Stomach (tissue), 9 donors: ENCODE measurements around the gene TGM2. TPM values are rescaled to one million over a fixed set of nuclear protein-coding genes. Genes with fewer than 3 reads are reported as not detected.
A peak's percentile ranks its signal among the peaks of the same experiment; 100 is the strongest.

Experiments
- DNase-seq, 2 donors: peaks; one replicate each; pipeline versions ENCODE4 v3.0.0 to v3.0.0-alpha.2; 2013 to 2019
- H3K27ac ChIP-seq, 5 donors: fragments of 200-600 bp in 4 of 5; sonication (generic) in 4 of 5; one replicate each; pipeline ENCODE4 v1.5.1; 2013 to 2019; ENCODE audit warnings: mild to moderate bottlenecking in 1 of 5, moderate library complexity in 1 of 5
- H3K27me3 ChIP-seq, 3 donors: fragments of 200-600 bp; sonication (generic); one replicate each; pipeline ENCODE4 v1.5.1; 2017 to 2019; ENCODE audit warnings: mixed run types in 1 of 3
- H3K36me3 ChIP-seq, 4 donors: fragments of 200-600 bp; sonication (generic); 1 replicate in 3 of 4; 2 replicates in 1 of 4; pipeline ENCODE4 v1.5.1; 2016 to 2019
- H3K4me1 ChIP-seq, 4 donors: fragments of 200-600 bp; sonication (generic); one replicate each; pipeline ENCODE4 v1.5.1; 2016 to 2019
- H3K4me3 ChIP-seq, 4 donors: fragments of 200-600 bp; sonication (generic) in 3 of 4; one replicate each; pipeline ENCODE4 v1.5.1; 2016 to 2019; ENCODE audit warnings: mild to moderate bottlenecking in 1 of 4
- H3K9me3 ChIP-seq, 4 donors: fragments of 200-600 bp; sonication (generic); one replicate each; pipeline ENCODE4 v1.5.1; 2016 to 2019
- EP300 ChIP-seq: sonication (generic); formaldehyde crosslinking; IDR thresholded peaks from one replicate; pipeline ENCODE4 v1.6.1; 2017; ENCODE audit warnings: antibody characterized with exemption
- POLR2A ChIP-seq, 4 donors: fragments of 450-650 bp; IDR thresholded peaks; one replicate each; pipeline ENCODE4 v1.6.1; 2016; ENCODE audit warnings: antibody characterized with exemption in 4 of 4, control low read depth in 2 of 4, mild to moderate bottlenecking in 1 of 4, moderate library complexity in 1 of 4
- POLR2AphosphoS5 ChIP-seq, 3 donors: sonication (generic); formaldehyde crosslinking; IDR thresholded peaks; one replicate each; pipeline ENCODE4 v1.6.1; 2016; ENCODE audit warnings: antibody characterized with exemption in 3 of 3
- WGBS, 5 donors: extraction: QIAGEN DNeasy Blood & Tissue Kit in 3 of 5; methylation state at CpG; one replicate each; pipeline versions ENCODE4 v1.1.5 to v1.1.7; 2013 to 2018; 5-methylcytosine and 5-hydroxymethylcytosine counted together
- intact Hi-C: fragments of 100-400 bp; cut with DNase I; formaldehyde crosslinking; loops from one replicate; pipeline ENCODE4 v1.15.1; 2023; ENCODE audit warnings: low total_unique reads
- polyA plus RNA-seq, 3 donors: library from polyadenylated mRNA; stranded (reverse); fragments of 200-250 nt; gene quantifications; one replicate each; pipeline ENCODE4 v1.2.3, GENCODE V29; 2013
- total RNA-seq, 5 donors: library from RNA; depleted of rRNA; stranded (reverse); fragments of >200 nt; gene quantifications; one replicate each; pipeline versions ENCODE4 v1.1.0 to v1.2.3, GENCODE V29; 2014 to 2016
- TF ChIP-seq, protein P1 (sequence below), 7 experiments: fragments of 450-650 bp in 4 of 7; fragments of 200-600 bp in 3 of 7; sonication (generic) in 3 of 7; IDR thresholded peaks; one replicate each; pipeline ENCODE4 v1.5.1; 2016 to 2019; ENCODE audit warnings: antibody characterized with exemption in 7 of 7, control low read depth in 2 of 7, mild to moderate bottlenecking in 1 of 7
- donor health status: healthy with polysubstance abuse.
- donor health status: Bipolar disorder and iron deficiency.
- donor health status: healthy.

The TGM2 gene
- total and polyA plus RNA-seq, 8 donors = 16.2 to 195 (median 33.3) TPM

- TF ChIP-seq POLR2A (IDR thresholded peaks at IDR 0.05) (no peak), EP300 (no peak)
- TF ChIP-seq, protein P1, sequence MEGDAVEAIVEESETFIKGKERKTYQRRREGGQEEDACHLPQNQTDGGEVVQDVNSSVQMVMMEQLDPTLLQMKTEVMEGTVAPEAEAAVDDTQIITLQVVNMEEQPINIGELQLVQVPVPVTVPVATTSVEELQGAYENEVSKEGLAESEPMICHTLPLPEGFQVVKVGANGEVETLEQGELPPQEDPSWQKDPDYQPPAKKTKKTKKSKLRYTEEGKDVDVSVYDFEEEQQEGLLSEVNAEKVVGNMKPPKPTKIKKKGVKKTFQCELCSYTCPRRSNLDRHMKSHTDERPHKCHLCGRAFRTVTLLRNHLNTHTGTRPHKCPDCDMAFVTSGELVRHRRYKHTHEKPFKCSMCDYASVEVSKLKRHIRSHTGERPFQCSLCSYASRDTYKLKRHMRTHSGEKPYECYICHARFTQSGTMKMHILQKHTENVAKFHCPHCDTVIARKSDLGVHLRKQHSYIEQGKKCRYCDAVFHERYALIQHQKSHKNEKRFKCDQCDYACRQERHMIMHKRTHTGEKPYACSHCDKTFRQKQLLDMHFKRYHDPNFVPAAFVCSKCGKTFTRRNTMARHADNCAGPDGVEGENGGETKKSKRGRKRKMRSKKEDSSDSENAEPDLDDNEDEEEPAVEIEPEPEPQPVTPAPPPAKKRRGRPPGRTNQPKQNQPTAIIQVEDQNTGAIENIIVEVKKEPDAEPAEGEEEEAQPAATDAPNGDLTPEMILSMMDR (IDR thresholded peaks at IDR 0.05) = no peak
- Histone ChIP-seq H3K4me3 (no peak overlapping the region), H3K36me3 (peaks cover 0 to 47% (median 37%) of the 10 kb centered on the region in 4 donors), H3K4me1 (peaks cover 29 to 66% (median 44%) of the 10 kb centered on the region in 4 donors), H3K27me3 (no peaks in the 10 kb centered on the region), H3K27ac (peak overlapping the region in 4 of 5 donors; percentile 75 to 85 (median 84)), H3K9me3 (no peaks in the 10 kb centered on the region)
- 91 to 96% (median 94%) methylated on average over 5 of the region's 5 CpGs for WGBS, 5 donors
- intact Hi-C loops = no loop called here
- DNase-seq = no peak
These were observed 11.7 kb downstream of the TGM2 start for GRCh38 chr20:38153401-38153800.

GRCh38 chr20:38152621-38153221, 12.3 kb downstream of the TGM2 start:
- WGBS, 5 donors = 11 to 23% (median 19%) methylated on average over 20 to 22 of the region's 22 CpGs
- Histone ChIP-seq H3K9me3 (no peaks in the 10 kb centered on the region), H3K4me3 (peak overlapping the region in 3 of 4 donors; percentile 4 to 25 (median 8)), H3K4me1 (peaks cover 22 to 60% (median 37%) of the 10 kb centered on the region in 4 donors), H3K36me3 (peaks cover 0 to 54% (median 41%) of the 10 kb centered on the region in 4 donors), H3K27ac (peak overlapping the region; percentile 37 to 85 (median 83)), H3K27me3 (no peaks in the 10 kb centered on the region)
- intact Hi-C loops = no loop called here
- no peak for TF ChIP-seq EP300
- TF ChIP-seq, protein P1 (IDR thresholded peaks at IDR 0.05) = no peak
- peak in 1 of 3 donors; percentile 50 for TF ChIP-seq POLR2AphosphoS5 (IDR thresholded peaks at IDR 0.05)
- peak; percentile 79 to 90 for DNase-seq

DNA sequence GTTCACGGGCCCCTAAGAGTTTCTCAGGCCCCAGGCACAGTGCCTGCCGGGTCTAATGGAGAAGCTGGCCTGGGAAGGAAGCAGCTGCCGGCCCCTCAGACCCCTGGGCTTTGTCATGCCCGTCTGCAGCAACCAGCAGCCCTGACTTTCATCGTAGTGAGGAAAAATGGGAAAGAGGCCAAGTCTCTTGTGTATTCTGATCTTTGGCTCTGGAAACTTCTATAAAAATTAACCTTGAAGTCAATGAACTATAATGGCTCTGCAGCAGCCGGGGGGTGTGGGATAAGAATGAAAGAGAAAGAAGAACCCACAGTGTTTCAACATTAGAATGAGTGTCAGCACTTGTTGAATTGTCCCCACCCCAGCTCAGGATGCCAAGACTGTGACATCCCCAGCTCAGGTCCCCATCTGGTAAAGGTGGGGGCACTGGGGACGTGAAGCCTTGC, 12.9 kb downstream of the TGM2 start:
- H3K36me3 ChIP-seq = peaks cover 0 to 59% (median 45%) of the 10 kb centered on the region in 4 donors
- WGBS, 5 donors = 5 to 9% (median 7%) methylated on average over 7 of the region's 7 CpGs
- peak in 1 of 2 donors; percentile 89 for DNase-seq
- intact Hi-C loops = no loop called here
- no peaks in the 10 kb centered on the region for H3K9me3 ChIP-seq
- peaks cover 20 to 54% (median 34%) of the 10 kb centered on the region in 4 donors for H3K4me1 ChIP-seq
- H3K27ac ChIP-seq = peak overlapping the region; percentile 37 to 85 (median 83)
- no peaks in the 10 kb centered on the region for H3K27me3 ChIP-seq
- no peak for TF ChIP-seq POLR2AphosphoS5 (IDR thresholded peaks at IDR 0.05)
- TF ChIP-seq, protein P1 (IDR thresholded peaks at IDR 0.05) = no peak
- TF ChIP-seq POLR2A (IDR thresholded peaks at IDR 0.05) = no peak
- TF ChIP-seq EP300 = no peak
- peak overlapping the region in 3 of 4 donors; percentile 4 to 25 (median 8) for H3K4me3 ChIP-seq

GRCh38 chr20:38151455-38151854, 13.6 kb downstream of the TGM2 start:
- Histone ChIP-seq H3K4me1 (peaks cover 20 to 47% (median 28%) of the 10 kb centered on the region in 4 donors), H3K27me3 (no peaks in the 10 kb centered on the region), H3K27ac (peak overlapping the region in 4 of 5 donors; percentile 75 to 85 (median 84)), H3K36me3 (peaks cover 0 to 64% (median 50%) of the 10 kb centered on the region in 4 donors), H3K4me3 (no peak overlapping the region), H3K9me3 (no peaks in the 10 kb centered on the region)
- TF ChIP-seq EP300 = no peak
- TF ChIP-seq, protein P1 (IDR thresholded peaks at IDR 0.05) = no peak
- no peak for TF ChIP-seq POLR2A (IDR thresholded peaks at IDR 0.05)
- no peak for TF ChIP-seq POLR2AphosphoS5 (IDR thresholded peaks at IDR 0.05)
- 77 to 87% (median 85%) methylated on average over 3 of the region's 3 CpGs for WGBS, 5 donors
- no peak for DNase-seq
- intact Hi-C loops = no loop called here
